Measurements from ENCODE around the gene CAMTA1.

The CAMTA1 gene

DNA sequence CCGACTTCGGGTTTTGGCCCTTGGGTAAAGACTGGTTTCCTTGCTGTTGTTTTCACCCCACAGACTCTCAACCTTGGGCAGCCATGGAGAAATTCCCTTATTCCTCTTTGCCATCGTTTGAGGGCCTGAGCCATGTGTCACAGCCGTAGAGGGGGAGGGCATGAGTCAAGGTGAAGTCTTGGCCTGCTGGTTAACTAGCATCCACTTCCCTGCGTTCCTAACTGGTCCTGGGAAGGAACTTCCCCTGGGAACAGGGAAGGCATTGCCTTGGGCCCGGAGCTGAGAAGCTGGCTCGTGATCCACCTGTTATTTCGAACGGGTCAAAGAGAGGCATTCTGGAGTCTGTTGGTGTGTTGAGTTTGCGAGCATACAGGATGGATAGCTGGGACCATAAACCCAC is 464.9 kb downstream of the CAMTA1 start:
- DNase-seq = no peak

GRCh38 chr1:7250597-7251453 is 465.6 kb downstream of the CAMTA1 start:
- DNase-seq = no peak

- DNase-seq = no peak
These were observed 466.2 kb downstream of the CAMTA1 start for GRCh38 chr1:7251454-7251800.

DNA sequence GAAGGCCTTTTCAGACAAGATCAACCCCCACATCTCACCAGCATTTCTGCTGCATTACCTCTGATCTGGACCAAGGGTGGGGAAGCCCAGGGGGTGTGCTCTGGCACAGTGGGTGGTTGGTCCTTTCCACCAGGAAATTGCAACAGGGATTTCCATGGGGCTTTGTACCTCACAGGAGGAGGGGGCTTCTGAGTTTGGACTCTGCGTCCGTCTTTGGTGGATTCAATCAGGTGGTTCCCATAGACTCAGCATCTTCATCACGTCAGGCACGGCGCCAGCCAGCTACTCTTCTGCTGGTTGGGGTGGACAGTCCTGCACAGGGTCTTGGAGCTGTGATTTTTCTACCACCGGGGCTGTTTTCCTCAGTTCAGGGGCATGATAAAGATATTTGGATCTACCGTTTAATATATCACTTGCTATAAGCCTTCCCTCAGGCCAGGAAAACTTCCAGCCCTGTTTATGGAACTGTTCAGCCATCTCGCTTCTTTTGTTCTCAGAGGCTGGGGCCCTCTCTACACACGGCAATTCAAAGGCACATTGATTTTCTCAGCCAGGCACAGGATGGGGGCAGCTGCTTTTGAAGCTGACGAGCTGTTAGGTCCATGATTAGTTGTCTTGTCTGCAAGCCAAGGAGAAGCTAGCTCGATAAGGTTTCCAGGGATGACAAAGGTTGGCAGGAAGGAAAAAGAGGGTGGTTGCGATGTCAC is 467.3 kb downstream of the CAMTA1 start:
- no peak for DNase-seq

- DNase-seq = no peak
These were observed 467.8 kb downstream of the CAMTA1 start for GRCh38 chr1:7253118-7253480.

DNA sequence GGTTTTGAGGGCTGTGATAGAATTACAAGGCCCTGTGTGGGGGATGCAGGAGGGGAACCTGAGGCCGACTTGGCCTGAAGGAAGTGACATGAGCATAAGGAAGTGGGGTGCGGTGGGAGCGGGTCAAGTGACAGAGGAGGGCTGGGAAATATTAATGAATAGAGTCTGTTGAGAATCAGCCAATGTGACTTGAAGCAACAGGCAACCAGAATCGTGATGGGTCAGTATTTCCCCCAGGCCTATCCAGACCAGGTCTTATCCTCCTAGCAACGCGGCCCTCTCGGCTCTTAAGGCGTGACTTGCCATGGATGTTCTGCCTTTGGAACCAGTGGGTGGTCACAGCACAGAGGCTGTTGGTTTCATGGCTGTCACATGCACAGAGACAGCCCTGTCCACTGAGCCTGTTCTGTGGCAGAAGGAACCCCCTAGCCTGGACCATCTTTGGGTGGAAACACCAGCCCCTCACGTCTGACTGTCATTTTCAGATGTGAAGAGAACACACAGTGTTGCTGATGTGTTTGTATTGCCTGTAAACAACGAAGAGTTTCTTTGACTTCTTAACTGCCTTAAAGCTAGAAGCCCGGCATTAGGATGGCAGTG is 468.8 kb downstream of the CAMTA1 start:
- no peak for DNase-seq

GRCh38 chr1:7255303-7256058 is 470.2 kb downstream of the CAMTA1 start:
- no peak for DNase-seq

DNA sequence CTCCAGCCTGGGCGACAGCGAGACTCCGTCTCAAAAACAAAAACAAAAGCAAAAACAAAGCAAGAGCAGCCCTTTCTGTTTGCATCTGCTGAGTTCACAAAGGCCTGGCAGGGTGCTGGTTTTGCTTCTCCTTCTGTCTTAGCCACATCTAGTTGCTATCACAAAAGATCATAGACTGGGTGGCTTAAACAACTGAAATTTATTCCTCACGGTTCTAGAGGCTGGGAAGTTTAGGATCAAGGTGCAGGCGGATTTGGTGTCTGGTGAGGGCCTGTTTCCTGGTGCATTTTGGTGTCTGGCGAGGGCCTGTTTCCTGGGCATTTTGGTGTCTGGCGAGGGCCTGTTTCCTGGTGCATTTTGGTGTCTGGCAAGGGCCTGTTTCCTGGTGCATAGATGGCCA is 471.3 kb downstream of the CAMTA1 start:
- no peak for DNase-seq

DNA sequence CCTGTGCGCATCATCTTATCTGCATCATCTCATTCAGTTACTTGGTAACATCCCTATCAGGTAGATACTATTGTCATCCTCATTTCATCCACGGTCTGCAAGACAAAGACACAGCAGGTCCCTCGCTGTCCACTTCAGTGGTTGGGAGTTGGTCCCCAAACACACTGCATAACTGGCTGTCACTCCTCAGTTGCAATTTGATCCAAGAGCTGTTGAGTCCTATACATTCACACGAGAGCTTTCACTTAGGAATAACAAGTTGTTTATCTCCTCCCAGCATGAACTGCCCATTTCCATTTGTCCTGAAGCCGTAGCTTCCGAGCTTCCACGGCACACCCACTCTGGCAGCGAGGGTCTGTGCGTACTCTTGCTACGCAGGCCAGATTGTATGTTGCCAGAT is 472.0 kb downstream of the CAMTA1 start:
- DNase-seq = no peak

- DNase-seq = no peak
These were observed 473.4 kb downstream of the CAMTA1 start for GRCh38 chr1:7258589-7259135.

- no peak for DNase-seq
These were observed 474.7 kb downstream of the CAMTA1 start for GRCh38 chr1:7259955-7260354.

DNA sequence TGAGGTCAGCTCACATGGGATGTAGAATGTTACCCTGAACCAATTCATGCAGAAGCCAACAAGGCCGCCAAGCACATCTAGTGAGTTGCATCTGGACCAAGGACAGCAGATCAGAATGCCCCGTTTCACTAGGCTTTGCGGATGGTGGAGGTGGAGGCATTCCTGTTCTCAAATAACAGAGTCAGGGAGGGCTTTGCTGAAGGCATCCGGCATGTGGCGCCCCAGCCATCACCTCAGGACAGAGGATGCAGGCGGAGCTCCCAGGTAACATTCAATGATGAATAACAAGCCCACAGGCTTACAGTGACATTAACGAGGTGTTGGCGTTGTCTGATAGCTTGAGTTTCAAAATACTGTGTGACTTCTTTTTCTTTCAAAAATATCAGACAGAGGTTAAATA is 476.2 kb downstream of the CAMTA1 start:
- DNase-seq = no peak

GRCh38 chr1:7262611-7263010 is 477.4 kb downstream of the CAMTA1 start:
- no peak for DNase-seq

DNA sequence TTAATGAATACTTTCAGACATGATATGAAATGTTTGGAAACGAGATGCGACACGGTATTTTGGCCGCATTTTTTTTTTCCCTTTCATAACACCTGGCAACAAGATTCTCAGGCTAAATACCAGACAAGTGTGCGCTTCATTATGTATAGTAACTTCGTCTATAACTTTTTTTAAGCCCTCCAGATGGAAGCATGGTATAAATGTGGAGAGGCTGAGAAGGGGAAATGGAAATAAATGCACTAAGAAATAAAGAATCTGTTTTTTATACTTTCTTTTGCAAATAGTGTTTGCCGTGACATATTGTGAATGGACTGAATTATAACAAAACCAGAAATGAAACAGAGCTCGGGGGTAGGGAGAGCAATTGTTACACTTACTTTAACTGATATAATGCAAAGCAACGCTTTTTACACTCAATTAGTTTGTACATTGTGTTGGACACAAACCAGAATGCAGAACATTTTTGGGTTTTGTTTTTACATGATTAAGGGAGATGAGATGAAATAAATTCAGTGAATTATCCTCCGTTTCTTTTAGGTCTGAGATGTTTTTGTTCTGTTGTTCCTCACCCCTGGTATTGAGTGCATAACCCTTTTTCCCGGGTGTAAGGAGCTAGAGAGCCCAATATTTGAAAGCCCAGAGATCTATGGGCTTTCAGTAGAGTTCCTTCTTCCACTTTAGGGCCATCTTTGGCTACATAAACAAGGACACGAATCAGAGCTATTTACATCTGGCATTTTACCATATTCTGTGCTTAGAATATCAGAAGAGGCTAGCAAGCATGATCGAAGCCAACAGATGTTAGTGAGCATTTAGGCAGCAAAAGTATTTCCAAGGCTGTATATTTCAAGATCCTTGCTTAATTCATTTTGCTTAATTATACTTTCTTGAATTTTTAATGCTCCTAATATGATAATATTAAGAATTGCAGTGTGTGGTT is 478.0 kb downstream of the CAMTA1 start:
- no peak for DNase-seq

DNA sequence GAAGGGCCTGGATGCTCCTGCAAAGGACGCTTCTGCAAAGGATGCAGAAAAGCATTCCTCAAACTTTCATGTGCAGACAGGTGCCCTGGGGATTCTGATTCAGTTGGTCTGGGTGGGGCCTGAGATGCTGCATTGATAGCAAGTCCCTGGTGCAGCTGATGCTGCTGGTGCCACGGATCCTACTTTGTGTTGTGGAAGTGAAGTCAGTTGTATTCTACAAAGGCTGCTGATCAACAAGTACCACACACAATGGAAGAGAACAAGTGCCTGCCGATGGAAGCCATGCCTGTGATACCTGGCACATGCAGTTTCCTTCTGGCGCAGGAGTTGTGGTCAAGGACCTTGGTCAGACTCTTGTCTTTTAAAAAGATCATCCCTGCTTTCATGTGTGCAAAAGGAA is 478.8 kb downstream of the CAMTA1 start:
- no peak for DNase-seq

DNA sequence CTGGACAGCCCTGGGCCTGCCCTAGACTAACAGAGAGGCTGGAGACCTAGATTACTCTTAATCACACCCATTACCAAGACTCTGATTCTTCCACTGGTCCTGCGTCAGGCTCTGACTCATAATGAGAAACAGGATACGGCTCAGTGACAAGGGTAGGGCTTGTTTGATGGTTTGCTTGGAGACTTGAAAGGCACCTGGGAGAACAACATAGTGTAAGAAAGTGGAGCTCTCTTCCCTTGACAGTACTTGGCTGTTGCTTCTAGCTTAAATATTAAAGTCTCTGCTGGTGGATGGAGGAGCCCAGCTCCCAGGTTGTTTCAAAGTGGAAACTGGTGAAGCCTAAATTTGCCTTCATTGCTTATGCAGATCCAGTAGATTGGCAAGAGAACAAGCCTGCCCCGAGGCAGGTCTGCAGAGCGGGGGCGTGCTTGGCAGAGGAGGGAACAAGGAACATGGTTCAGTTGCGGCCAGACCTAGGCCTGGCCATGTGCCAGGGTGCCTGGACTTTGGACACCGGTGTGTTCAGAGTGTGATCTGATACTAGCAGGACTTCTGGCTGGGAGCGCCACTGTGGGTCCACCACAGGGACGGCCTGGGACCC is 480.6 kb downstream of the CAMTA1 start:
- DNase-seq = no peak

DNA sequence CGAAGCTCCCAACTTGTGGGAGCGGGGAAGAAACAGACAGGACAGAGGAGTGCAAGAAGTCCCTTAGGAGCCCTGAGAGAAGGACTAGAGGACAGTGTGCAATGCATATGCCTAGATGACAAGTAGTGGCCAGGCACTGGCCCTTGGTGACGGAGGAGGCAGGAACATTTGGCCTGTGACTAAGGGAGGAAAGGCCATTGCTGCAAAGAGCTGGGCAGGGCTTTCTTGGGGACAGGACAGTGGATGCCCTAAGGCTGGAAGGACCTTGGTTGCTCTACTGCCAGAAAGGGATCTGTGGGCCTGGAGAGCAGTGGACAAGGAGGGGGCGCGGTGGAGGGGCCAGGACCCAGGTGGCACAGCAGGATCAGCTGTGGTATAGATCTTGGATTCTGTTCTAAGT is 481.3 kb downstream of the CAMTA1 start:
- no peak for DNase-seq

- no peak for DNase-seq
These were observed 482.2 kb downstream of the CAMTA1 start for GRCh38 chr1:7267493-7267892.

DNA sequence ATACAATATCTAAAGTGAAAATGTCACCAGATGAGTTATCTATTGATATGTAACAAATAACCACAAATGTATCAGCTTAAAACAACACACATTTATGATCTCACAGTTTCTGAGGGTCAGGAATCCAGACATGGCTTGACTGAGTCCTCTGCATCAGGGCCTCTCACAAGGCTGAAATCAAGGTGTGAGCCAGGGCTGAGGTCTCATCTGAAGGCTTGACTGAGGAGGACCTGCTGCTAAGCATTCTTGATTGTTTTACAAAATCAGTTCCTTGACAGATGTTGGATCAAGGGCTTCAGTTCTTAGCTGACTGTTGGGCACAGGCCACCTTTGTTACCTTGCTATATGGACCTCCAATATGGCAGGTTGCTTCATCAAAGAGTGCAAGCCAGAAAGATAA is 483.7 kb downstream of the CAMTA1 start:
- no peak for DNase-seq

GRCh38 chr1:7269525-7269924 is 484.3 kb downstream of the CAMTA1 start:
- DNase-seq = no peak

- DNase-seq = no peak
These were observed 489.0 kb downstream of the CAMTA1 start for GRCh38 chr1:7274256-7274655.

Measured in activated gamma-delta T cell (primary cell).